Naive B cell (primary cell): ENCODE results near the gene ROBO1. TPM values are rescaled to one million over a fixed set of nuclear protein-coding genes. Genes with fewer than 3 reads are reported as not detected.
"Not testable (repeated sequence)": the region's sequence is repeated elsewhere in the genome, so short reads cannot be mapped to it uniquely, and the experiment has no call there.

ENCODE experiments used
- ATAC-seq, 2 donors: fragments of 150-1000 bp; cut with Tn5 transposase; 2 replicates each; pipeline ENCODE4 v1.10.0; 2021; ENCODE audit warnings: low read depth in 2 of 2, mild to moderate bottlenecking in 2 of 2, moderate library complexity in 2 of 2
- DNase-seq: peaks from one replicate; pipeline ENCODE4 v3.0.0; 2022
- H3K27ac Mint-ChIP-seq, 6 donors: one replicate each; pipeline ENCODE4 v1.8.0; 2020 to 2022; ENCODE audit warnings: mild to moderate bottlenecking in 6 of 6, mixed read lengths in 6 of 6, moderate library complexity in 5 of 6, inconsistent platforms in 2 of 6
- H3K27me3 Mint-ChIP-seq, 3 donors: one replicate each; pipeline ENCODE4 v1.8.0; 2021 to 2022; ENCODE audit warnings: mixed read lengths in 3 of 3, mild to moderate bottlenecking in 1 of 3
- H3K36me3 Mint-ChIP-seq, 2 donors: one replicate each; pipeline ENCODE4 v1.8.0; 2020 to 2022; ENCODE audit warnings: mixed read lengths in 2 of 2, inconsistent platforms in 1 of 2, mild to moderate bottlenecking in 1 of 2
- H3K4me1 Mint-ChIP-seq, 3 donors: one replicate each; pipeline ENCODE4 v1.8.0; 2020 to 2022; ENCODE audit warnings: mixed read lengths in 3 of 3, inconsistent platforms in 1 of 3, mild to moderate bottlenecking in 1 of 3, moderate library complexity in 1 of 3
- H3K4me3 Mint-ChIP-seq, 8 donors: one replicate each; pipeline ENCODE4 v1.8.0; 2020 to 2022; ENCODE audit warnings: mild to moderate bottlenecking in 8 of 8, mixed read lengths in 8 of 8, moderate library complexity in 8 of 8, inconsistent platforms in 2 of 8
- H3K9me3 Mint-ChIP-seq, 7 donors: one replicate each; pipeline ENCODE4 v1.8.0; 2020 to 2022; ENCODE audit warnings: mixed read lengths in 7 of 7, mild to moderate bottlenecking in 5 of 7, inconsistent platforms in 2 of 7, moderate library complexity in 1 of 7
- polyA plus RNA-seq, 6 donors: library from polyadenylated mRNA; unstranded; fragments of 300-500 nt; fragmentation: Illumina TruSeq; gene quantifications; one replicate each; pipeline ENCODE4 v1.2.3, GENCODE V29; 2021; ENCODE audit warnings: low read depth in 6 of 6

Gene ROBO1
- polyA plus RNA-seq = under 1 TPM in 2 of 6 donors, not detected in 4; 0.39 to 0.44 TPM

- Mint-ChIP-seq H3K27ac (no peak within 1 kb of the TSS), H3K9me3 (peaks cover 0 to 12% (median 3%) of the 10 kb centered on the region in 7 donors), H3K36me3 (no peaks in the 10 kb centered on the region), H3K4me3 (no peak within 1 kb of the TSS), H3K27me3 (peaks cover 0 to 7% (median 4%) of the 10 kb centered on the region in 3 donors), H3K4me1 (no peaks in the 10 kb centered on the region)
- DNase-seq = no peak
- no peak for ATAC-seq
Observed at GRCh38 chr3:79767905-79768267, at the start of gene ROBO1. TSS of gene ROBO1 (minus strand) at chr3:79767998.

DNA sequence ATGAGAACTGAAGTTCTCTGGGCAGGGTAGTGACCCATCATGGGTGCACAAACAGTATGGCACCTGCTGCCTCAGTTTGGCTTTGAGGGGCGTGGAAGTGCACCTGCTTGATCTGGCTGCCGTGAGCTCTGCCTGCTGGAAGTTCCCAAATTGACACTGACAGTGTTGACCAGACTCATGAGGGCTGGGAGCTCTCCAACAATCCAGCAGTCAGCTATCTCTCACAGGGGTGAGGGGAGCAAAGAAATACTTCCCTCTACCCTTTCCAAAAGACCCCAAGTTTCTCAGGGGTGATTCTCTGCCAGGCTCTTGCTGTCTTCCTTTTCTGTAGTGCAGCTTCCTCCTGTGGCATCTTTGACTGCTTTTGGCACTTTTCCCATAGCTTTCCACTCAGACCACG is 49.4 kb upstream of the ROBO1 start:
- H3K4me1 Mint-ChIP-seq = no peaks in the 10 kb centered on the region
- no peaks in the 10 kb centered on the region for H3K27me3 Mint-ChIP-seq
- peaks cover 10 to 47% (median 23%) of the 10 kb centered on the region in 7 donors for H3K9me3 Mint-ChIP-seq
- peak overlapping the region in 1 of 8 donors; percentile 20 for H3K4me3 Mint-ChIP-seq
- no peaks in the 10 kb centered on the region for H3K36me3 Mint-ChIP-seq
- H3K27ac Mint-ChIP-seq = no peak overlapping the region
- ATAC-seq (no peak), DNase-seq (no peak)

GRCh38 chr3:79815478-79815877 is 47.7 kb upstream of the ROBO1 start:
- H3K36me3 Mint-ChIP-seq = no peaks in the 10 kb centered on the region
- H3K27me3 Mint-ChIP-seq = no peaks in the 10 kb centered on the region
- peaks cover 10 to 47% (median 21%) of the 10 kb centered on the region in 7 donors for H3K9me3 Mint-ChIP-seq
- DNase-seq (no peak), ATAC-seq (no peak)
- H3K27ac Mint-ChIP-seq = no peak overlapping the region
- no peaks in the 10 kb centered on the region for H3K4me1 Mint-ChIP-seq
- no peak overlapping the region for H3K4me3 Mint-ChIP-seq

DNA sequence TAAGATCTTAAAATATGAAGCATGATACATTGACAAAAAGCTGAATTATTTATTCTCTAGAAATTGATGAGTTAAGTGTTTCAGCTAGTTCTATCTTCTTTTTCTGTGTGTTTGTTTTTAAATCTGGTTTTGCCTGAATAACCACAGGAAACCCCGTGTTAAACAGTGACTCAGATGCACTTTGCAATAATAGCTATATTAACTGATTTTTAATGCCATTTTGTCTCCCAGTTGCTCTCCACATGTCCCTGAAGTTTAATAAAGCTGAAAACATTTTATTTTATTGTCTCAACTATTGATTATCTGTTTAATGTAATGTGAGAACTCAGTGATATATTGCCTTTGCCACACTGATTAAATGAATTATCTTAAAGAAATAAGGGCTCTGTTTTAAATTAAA is 42.8 kb upstream of the ROBO1 start:
- no peaks in the 10 kb centered on the region for H3K36me3 Mint-ChIP-seq
- peaks cover 0 to 27% (median 10%) of the 10 kb centered on the region in 7 donors for H3K9me3 Mint-ChIP-seq
- no peak for ATAC-seq
- no peak overlapping the region for H3K4me3 Mint-ChIP-seq
- no peak for DNase-seq
- no peak overlapping the region for H3K27ac Mint-ChIP-seq
- no peaks in the 10 kb centered on the region for H3K4me1 Mint-ChIP-seq
- H3K27me3 Mint-ChIP-seq = no peaks in the 10 kb centered on the region

- DNase-seq = no peak
- no peak for ATAC-seq
- Mint-ChIP-seq H3K4me3 (no peak overlapping the region), H3K27ac (no peak overlapping the region), H3K4me1 (no peaks in the 10 kb centered on the region), H3K36me3 (no peaks in the 10 kb centered on the region), H3K27me3 (no peaks in the 10 kb centered on the region), H3K9me3 (peaks cover 0 to 22% (median 6%) of the 10 kb centered on the region in 7 donors)
Observed at GRCh38 chr3:79810092-79810491, 42.3 kb upstream of the ROBO1 start.

GRCh38 chr3:79809106-79809505 is 41.3 kb upstream of the ROBO1 start:
- ATAC-seq (no peak), DNase-seq (no peak)
- Mint-ChIP-seq H3K27me3 (no peaks in the 10 kb centered on the region), H3K4me1 (no peaks in the 10 kb centered on the region), H3K27ac (no peak overlapping the region), H3K4me3 (no peak overlapping the region), H3K9me3 (peaks cover 0 to 14% (median 3%) of the 10 kb centered on the region in 7 donors), H3K36me3 (no peaks in the 10 kb centered on the region)

DNA sequence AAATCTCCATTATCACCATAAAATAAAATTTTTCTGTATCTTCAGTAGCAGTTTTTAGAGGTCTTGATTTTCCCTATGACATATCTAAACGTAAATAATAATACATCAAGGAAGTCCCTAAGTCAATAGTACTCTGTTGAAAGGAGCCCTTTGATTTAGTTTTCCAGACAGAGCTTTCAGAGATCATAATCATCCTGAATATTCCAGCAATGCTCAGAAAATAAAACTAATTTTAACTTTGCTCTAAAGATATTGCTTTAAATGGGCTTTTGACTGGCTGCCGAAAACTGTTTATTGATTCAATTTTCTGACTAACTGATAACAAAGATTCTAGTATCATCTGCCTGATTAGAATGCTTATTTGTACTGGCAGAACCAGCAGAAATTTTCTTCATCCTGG is 40.7 kb upstream of the ROBO1 start:
- Mint-ChIP-seq H3K4me1 (no peaks in the 10 kb centered on the region), H3K36me3 (no peaks in the 10 kb centered on the region), H3K27me3 (no peaks in the 10 kb centered on the region), H3K9me3 (peaks cover 0 to 9% (median 2%) of the 10 kb centered on the region in 7 donors), H3K27ac (no peak overlapping the region), H3K4me3 (no peak overlapping the region)
- DNase-seq (no peak), ATAC-seq (no peak)

DNA sequence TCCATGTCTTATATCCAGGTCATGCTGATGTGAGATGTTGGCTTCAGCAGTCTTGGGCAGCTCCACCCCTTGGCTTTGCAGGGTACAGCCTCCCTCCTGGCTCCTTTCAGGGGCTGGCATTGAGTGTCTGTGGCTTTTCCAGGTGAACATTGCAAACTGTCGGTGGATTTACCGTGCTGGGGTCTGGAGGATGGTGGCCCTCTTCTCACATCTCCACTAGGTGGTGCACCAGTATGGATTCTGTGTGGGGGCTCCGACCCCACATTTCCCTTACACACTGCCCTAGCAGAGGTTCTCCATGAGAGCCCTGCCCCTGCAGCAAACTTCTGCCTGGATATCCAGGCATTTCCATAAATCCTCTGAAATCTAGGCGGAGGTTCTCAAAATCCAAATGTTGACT is 22.4 kb upstream of the ROBO1 start:
- peaks cover 0 to 25% (median 3%) of the 10 kb centered on the region in 7 donors for H3K9me3 Mint-ChIP-seq
- ATAC-seq, H3K27ac Mint-ChIP-seq, H3K36me3 Mint-ChIP-seq, DNase-seq, H3K4me1 Mint-ChIP-seq, H3K27me3 Mint-ChIP-seq, H3K4me3 Mint-ChIP-seq: not testable (repeated sequence)

DNA sequence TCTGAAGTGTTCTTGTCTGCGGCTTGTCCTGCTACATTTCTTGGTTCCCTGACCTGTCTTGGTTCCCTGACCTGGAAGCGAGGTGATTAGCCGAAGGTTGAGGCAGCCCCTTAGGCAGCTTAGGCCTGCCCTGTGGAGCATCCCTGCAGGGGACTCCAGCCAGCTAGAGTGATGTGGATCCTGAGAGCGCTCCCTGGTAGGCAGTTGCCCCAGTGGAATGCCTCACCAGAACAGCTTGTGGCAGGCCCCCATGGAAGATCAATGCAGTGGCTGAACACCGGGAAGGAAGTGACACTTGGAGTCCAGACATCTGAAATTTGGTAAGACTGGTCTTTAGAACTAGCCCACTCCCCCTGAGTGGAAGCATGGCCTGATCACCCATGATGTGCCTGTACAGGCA is 5.5 kb upstream of the ROBO1 start:
- no peak overlapping the region for H3K4me3 Mint-ChIP-seq
- no peak overlapping the region for H3K27ac Mint-ChIP-seq
- ATAC-seq = no peak
- H3K36me3 Mint-ChIP-seq = no peaks in the 10 kb centered on the region
- DNase-seq = no peak
- H3K9me3 Mint-ChIP-seq = peaks cover 7 to 16% (median 10%) of the 10 kb centered on the region in 7 donors
- H3K4me1 Mint-ChIP-seq = no peaks in the 10 kb centered on the region
- no peaks in the 10 kb centered on the region for H3K27me3 Mint-ChIP-seq

- ATAC-seq (no peak), DNase-seq (no peak)
- peaks cover 0 to 14% (median 8%) of the 10 kb centered on the region in 7 donors for H3K9me3 Mint-ChIP-seq
- H3K36me3 Mint-ChIP-seq = no peaks in the 10 kb centered on the region
- H3K27me3 Mint-ChIP-seq = peaks cover 0 to 7% (median under 1%) of the 10 kb centered on the region in 3 donors
- peak overlapping the region in 1 of 8 donors; percentile 3 for H3K4me3 Mint-ChIP-seq
- H3K4me1 Mint-ChIP-seq = no peaks in the 10 kb centered on the region
- no peak overlapping the region for H3K27ac Mint-ChIP-seq
Observed at GRCh38 chr3:79769229-79769628, 1.4 kb upstream of the ROBO1 start.

GRCh38 chr3:79767194-79767904 is 449 bp downstream of the ROBO1 start:
- H3K27me3 Mint-ChIP-seq = peaks cover 0 to 7% (median 4%) of the 10 kb centered on the region in 3 donors
- peaks cover 0 to 12% (median 3%) of the 10 kb centered on the region in 7 donors for H3K9me3 Mint-ChIP-seq
- no peak overlapping the region for H3K4me3 Mint-ChIP-seq
- DNase-seq = no peak
- no peaks in the 10 kb centered on the region for H3K36me3 Mint-ChIP-seq
- no peak for ATAC-seq
- no peaks in the 10 kb centered on the region for H3K4me1 Mint-ChIP-seq
- H3K27ac Mint-ChIP-seq = no peak overlapping the region

DNA sequence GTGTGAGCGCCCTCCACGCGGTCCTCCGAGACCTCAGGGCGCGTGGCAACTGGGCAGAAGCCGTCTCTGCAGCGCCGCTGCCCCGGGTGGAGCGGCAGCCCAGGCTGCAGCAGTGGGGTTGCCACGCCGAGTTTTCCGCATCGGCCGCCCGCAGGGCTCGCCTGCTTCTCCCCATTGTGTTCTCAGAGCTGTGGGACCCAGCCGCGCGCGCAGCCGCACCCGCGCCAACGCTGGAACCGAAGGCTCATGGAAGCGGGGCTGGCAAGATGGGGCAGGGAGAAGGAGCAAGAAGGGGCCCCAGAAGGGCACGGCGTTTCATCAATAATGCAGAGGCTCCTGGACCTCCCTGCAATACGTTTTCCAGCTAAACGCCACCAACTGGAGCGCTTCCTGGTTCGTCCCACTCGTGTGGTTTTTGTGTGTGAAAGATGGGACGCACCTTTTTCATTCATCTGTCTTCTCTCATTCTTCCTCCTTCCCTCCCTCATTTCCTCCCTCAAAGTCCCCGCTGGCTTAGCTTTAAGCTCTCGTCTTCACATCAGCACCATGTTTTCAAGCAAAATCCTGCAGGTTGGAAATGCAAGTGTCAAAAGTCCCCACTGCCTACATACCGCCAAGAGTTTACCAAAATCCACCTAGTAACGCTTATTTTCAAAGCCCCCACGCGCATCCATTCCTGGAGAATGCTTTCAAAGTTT is 1.2 kb downstream of the ROBO1 start:
- H3K27ac Mint-ChIP-seq = no peak overlapping the region
- ATAC-seq (no peak), DNase-seq (no peak)
- peaks cover 0 to 12% (median 3%) of the 10 kb centered on the region in 7 donors for H3K9me3 Mint-ChIP-seq
- no peak overlapping the region for H3K4me3 Mint-ChIP-seq
- H3K4me1 Mint-ChIP-seq = no peaks in the 10 kb centered on the region
- peaks cover 0 to 7% (median 4%) of the 10 kb centered on the region in 3 donors for H3K27me3 Mint-ChIP-seq
- H3K36me3 Mint-ChIP-seq = no peaks in the 10 kb centered on the region

DNA sequence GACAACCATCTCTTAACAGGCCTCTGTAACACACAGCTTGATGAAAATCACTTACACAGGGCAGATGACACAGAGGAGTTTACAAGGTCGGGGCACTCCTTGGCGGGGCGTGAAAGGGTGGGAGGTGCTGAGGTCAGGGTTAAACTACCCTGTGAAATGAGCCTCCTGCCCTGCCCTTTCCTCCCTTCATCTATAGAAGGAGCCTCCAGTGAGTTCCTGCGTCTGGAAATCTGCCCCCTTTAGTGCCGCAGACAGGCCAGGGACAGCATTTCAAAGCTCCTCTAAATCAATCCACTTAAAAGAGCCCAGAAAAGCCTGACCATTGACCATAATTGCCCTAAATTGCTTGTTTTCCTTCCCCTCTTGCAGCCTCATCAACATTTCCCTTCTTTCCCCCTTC is 1.9 kb downstream of the ROBO1 start:
- peaks cover 0 to 12% (median 3%) of the 10 kb centered on the region in 7 donors for H3K9me3 Mint-ChIP-seq
- no peak overlapping the region for H3K4me3 Mint-ChIP-seq
- H3K27ac Mint-ChIP-seq = no peak overlapping the region
- DNase-seq (no peak), ATAC-seq (no peak)
- H3K4me1 Mint-ChIP-seq = no peaks in the 10 kb centered on the region
- peaks cover 0 to 7% (median 4%) of the 10 kb centered on the region in 3 donors for H3K27me3 Mint-ChIP-seq
- no peaks in the 10 kb centered on the region for H3K36me3 Mint-ChIP-seq

- Mint-ChIP-seq H3K27me3 (peaks cover 0 to 7% (median 4%) of the 10 kb centered on the region in 3 donors), H3K9me3 (peaks cover 0 to 12% (median 3%) of the 10 kb centered on the region in 7 donors), H3K4me3 (no peak overlapping the region), H3K4me1 (no peaks in the 10 kb centered on the region), H3K36me3 (no peaks in the 10 kb centered on the region), H3K27ac (no peak overlapping the region)
- ATAC-seq (no peak), DNase-seq (no peak)
Observed at GRCh38 chr3:79761441-79761840, 6.4 kb downstream of the ROBO1 start.
